ENCODE measurements around the gene SLC25A4. TPM values are rescaled to one million over a fixed set of nuclear protein-coding genes. Genes with fewer than 3 reads are reported as not detected.
"Not testable (repeated sequence)": the region's sequence is repeated elsewhere in the genome, so short reads cannot be mapped to it uniquely, and the experiment has no call there.

SLC25A4 gene
- total RNA-seq, 4 donors from 2014 or later: 17.3 to 64.4 (median 37.1) TPM

GRCh38 chr4:185192059-185192458 is 49.0 kb downstream of the SLC25A4 start:
- Histone ChIP-seq H3K27me3 (no peaks in the 10 kb centered on the region), H3K9me3 (no peaks in the 10 kb centered on the region), H3K4me1 (no peaks in the 10 kb centered on the region), H3K4me3 (no peak overlapping the region), H3K36me3 (peaks cover 0 to 20% (median 0%) of the 10 kb centered on the region in 3 donors), H3K27ac (no peak overlapping the region)
- no peak for DNase-seq
- TF ChIP-seq POLR2A (IDR thresholded peaks at IDR 0.05) (no peak), CTCF (IDR thresholded peaks at IDR 0.05) (no peak)

- H3K27ac ChIP-seq: no peak overlapping the region
- no peaks in the 10 kb centered on the region for H3K27me3 ChIP-seq
- no peaks in the 10 kb centered on the region for H3K9me3 ChIP-seq
- H3K4me3 ChIP-seq: no peak overlapping the region
- H3K36me3 ChIP-seq: peaks cover 0 to 8% (median 0%) of the 10 kb centered on the region in 3 donors
- no peak for DNase-seq
- TF ChIP-seq POLR2A (IDR thresholded peaks at IDR 0.05) (no peak), CTCF (IDR thresholded peaks at IDR 0.05) (no peak)
- H3K4me1 ChIP-seq: no peaks in the 10 kb centered on the region
Observed at GRCh38 chr4:185194924-185195888, 52.1 kb downstream of the SLC25A4 start.

GRCh38 chr4:185196437-185196836 is 53.4 kb downstream of the SLC25A4 start:
- H3K27ac ChIP-seq: no peak overlapping the region
- H3K36me3 ChIP-seq: no peaks in the 10 kb centered on the region
- no peak overlapping the region for H3K4me3 ChIP-seq
- H3K4me1 ChIP-seq: peaks cover 0 to under 1% (median 0%) of the 10 kb centered on the region in 4 donors
- no peak for DNase-seq
- no peaks in the 10 kb centered on the region for H3K27me3 ChIP-seq
- no peaks in the 10 kb centered on the region for H3K9me3 ChIP-seq
- TF ChIP-seq CTCF (IDR thresholded peaks at IDR 0.05) (no peak), POLR2A (IDR thresholded peaks at IDR 0.05) (no peak)

GRCh38 chr4:185198189-185198588 is 55.1 kb downstream of the SLC25A4 start:
- DNase-seq, H3K4me3 ChIP-seq, H3K27ac ChIP-seq, H3K27me3 ChIP-seq, H3K36me3 ChIP-seq, H3K9me3 ChIP-seq: not testable (repeated sequence)
- peaks cover 0 to 12% (median 2%) of the 10 kb centered on the region in 4 donors for H3K4me1 ChIP-seq

Other genes starting within 250 kb of the SLC25A4 start
- not detected for gene HELT, start 124.8 kb upstream of the SLC25A4 start, total RNA-seq
- 10 to 100 TPM; 10.9 to 32.2 (median 12.7) TPM for gene CFAP97, start 60.7 kb downstream of the SLC25A4 start, total RNA-seq
- gene SNX25, start 66.3 kb downstream of the SLC25A4 start, total RNA-seq: 10 to 100 TPM; 12.4 to 92.4 (median 17.8) TPM

All from Peyer's patch (tissue), 4 donors.